Measurements from ENCODE around the gene SCGB2B2.
"Not testable (repeated sequence)": the region's sequence is repeated elsewhere in the genome, so short reads cannot be mapped to it uniquely, and the experiment has no call there.

The SCGB2B2 gene

DNA sequence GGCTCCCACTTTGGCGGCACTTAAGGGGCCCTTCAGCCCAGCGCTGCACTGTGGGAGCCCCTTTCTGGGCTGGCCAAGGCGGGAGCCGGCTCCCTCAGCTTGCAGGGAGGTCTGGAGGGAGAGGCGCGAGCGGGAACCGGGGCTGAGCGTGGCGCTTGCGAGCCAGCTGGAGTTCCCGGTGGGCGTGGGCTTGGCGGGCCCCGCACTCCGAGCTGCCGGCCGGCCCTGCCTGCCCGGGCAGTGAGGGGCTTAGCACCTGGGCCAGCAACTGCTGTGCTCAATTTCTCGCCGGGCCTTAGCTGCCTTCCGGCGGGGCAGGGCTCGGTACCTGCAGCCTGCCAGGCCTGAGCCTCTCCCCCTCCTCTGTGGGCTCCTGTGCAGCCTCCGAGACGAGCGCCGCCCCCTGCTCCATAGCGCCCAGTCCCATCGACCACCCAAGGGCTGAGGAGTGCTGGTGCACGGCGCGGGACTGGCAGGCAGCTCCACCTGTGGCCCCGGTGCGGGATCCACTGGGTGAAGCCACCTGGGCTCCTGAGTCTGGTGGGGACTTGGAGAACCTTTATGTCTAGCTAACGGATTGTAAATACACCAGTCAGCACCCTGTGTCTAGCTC lies 8.8 kb downstream of the SCGB2B2 start:
- DNase-seq, result not testable (repeated sequence)

DNA sequence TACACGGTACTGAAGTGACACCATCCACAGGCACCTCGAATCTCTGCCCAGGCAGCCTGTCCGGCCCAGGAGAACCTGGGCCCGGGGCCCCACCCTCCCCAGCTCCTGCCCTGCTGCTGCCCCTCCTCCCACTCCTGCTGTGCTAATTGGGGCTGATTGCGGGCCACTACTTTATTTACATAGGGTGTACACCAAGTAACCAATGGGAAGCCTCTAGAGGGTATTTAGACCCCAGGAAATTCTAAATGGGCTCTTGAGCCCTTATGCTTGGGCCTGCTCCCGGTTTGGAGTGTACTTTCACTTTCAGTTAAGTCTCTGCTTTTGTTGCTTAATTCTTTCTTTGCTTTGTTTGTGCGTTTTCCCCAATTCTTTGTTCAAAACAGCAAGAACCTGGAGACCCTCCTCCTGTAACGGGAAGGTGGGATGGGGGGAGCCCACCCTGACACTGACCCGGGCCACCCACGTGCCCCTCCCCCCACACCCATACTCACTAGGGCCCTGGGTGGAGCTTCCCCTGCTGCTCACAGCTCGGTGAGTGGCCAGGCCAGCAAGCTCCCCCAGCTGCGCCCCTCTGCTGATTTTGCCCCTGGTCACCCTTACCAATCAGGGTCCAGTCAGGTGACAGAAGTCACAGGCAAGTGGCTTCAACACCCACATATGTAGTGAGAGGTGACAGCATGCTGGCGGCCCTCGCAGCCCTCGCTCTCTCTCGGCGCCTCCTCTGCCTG lies 9.4 kb downstream of the SCGB2B2 start:
- peak; percentile 15 for DNase-seq

DNA sequence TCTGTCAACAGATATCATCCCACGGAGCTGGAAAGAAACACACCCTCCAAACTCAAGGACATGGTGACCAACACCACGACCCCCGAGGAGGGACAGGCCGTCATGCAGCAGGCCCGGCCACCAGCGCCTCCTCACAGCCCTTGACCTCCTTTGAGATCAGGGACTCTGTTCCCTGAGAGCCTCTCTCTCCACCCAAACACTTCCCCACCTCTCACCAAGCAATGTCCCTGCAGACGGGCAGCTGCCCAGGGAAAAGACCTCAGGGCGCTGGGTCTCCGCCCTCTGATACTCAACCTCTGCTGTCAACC lies 10.0 kb downstream of the SCGB2B2 start:
- DNase-seq, result no peak

DNA sequence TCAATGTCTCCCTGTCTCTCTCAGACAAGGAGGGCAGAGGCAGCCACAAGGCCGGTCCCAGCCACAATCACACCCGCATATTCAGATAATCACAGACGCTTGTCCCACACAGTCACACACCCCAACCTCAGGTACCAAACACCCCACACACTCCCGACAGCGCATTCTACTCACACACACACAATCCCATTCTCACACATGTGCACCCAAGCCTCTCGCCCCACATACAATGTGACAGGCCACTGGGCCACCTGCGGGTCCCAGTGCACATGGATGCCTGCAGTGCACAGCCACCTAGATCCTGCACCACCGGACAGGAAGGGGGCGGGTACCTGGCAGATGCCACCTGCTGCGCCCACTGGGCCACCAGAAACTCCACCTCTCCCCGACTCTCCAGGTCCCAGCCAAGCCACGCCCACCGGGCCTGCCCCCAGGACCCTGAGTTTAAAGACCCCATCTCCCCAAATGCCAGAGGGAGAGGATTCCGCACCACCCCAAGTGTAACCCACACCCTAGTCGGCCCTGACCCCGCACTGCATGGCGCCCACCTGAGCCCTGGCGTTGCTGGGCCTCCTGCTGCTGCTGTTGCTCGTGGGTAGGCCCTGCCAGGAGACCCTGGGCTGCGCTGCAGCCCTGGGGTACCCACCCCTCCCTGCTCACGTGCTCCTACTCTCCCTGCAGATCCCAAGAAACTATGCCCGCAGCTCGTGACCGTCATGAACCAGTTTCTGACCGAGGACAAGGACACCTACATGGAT lies 10.6 kb downstream of the SCGB2B2 start:
- DNase-seq, result no peak

DNA sequence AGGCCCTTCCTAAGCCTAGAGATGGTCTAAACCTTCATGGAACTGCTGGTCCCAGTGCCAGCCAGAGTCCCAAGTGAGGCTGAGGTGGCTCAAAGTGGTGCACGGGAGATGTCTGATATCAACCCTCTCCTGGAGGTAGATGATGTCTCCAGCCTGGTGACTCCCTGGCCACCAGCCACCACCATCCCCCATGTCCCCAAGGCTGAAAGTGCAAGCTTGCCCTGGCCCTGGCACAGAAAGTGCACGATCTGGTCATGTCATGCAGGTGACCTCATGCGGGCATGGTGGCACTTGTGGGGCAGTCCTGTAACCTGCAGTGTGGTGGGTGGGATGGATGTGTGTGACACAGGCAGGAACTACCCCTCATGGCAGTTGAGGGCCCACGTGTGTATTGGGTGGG lies 11.7 kb downstream of the SCGB2B2 start:
- not testable (repeated sequence) for DNase-seq

DNA sequence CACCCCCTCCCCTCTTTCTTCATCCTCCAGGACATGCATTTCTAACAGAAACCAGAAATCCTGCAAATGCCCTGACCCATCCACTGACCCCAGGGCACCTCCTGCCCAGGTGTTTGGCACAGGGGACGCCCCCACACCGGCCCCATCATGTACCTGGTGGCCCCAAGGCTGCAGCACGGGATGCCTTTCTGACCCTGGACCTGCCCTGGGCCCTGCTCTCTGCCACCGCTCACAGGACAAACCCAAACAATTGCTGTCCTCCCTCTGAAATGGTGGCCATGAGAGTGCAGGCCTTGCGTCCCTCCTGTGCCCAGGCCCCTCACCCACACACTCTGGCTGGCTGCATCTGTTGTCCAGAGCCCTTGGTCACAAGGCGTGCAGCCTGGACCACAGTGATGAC lies 12.1 kb downstream of the SCGB2B2 start:
- DNase-seq, result no peak

DNA sequence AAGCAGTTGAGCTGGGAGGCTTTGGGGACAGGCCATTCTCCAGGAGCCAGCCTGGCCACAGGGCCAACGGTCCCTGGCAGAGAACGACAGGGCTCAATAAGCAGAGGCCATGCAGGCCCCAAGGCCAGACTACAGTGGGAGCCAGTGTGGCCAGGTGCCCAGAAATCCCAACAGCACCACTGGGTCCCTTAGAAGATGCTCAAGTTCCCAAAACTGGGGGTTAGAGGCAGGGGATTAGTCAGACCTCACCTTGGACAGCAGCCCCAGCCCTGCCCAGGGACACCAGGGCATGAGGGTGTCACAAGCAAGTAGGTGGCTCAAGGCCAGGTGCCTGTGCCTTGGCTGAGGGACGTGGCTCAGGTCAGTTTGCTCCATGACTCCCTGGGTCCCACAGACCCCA lies 12.8 kb downstream of the SCGB2B2 start:
- DNase-seq, result no peak

DNA sequence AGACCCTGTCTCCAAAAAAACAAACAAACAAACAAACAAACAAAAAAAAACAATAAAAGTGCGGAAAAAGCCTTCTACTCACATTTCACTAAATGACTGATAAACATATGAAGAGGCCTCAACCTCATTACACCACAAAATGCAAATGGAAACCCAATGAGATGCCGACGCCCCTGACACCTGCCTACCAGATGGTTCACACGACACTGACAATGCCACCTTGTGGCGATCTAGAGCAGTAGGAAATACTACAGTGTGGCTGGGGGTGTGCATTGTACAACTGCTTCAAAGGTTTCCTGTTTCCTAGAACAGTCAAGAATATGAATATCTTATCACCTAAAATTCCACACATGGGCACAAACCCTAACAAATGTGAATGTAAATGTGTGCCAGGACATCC lies 14.0 kb downstream of the SCGB2B2 start:
- peak; percentile 37 for DNase-seq

DNA sequence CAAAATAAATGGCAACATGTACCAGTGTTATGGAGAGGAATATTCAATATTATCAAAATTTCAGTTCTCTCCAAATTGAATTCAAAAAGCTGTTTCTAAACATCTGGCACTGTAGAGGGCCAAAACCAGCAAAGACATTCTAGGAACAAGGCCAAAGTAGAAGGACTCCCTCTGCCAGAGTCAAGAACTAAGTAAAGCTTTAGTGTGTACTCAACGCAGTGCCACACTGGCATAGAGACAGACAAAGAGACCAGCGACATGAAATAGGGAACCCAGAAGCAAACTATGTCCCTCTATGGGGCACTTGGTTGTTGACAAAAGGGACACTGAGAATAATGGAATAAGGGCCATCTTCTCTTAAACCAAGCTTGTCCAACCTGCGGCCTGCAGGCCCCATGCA lies 15.6 kb downstream of the SCGB2B2 start:
- no peak for DNase-seq

DNA sequence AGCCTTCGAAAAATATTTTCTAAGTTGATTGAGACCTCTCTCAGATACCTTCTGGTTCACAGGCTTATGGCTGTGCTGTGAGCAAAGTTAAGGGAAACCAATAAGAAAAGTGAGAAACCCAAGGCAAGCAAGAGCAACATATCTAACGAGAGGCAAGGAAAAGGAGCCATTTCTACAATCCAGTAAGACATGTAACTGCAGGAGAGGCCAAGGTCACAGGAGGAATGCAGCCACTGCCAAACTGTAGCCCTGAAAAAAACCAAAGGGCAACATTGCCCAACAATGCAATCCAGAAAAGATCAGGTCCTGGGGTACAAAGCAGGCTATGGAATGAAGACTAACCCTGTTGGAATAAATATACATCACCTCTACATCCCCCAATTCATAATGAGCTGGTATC lies 21.3 kb downstream of the SCGB2B2 start:
- DNase-seq, result no peak

DNA sequence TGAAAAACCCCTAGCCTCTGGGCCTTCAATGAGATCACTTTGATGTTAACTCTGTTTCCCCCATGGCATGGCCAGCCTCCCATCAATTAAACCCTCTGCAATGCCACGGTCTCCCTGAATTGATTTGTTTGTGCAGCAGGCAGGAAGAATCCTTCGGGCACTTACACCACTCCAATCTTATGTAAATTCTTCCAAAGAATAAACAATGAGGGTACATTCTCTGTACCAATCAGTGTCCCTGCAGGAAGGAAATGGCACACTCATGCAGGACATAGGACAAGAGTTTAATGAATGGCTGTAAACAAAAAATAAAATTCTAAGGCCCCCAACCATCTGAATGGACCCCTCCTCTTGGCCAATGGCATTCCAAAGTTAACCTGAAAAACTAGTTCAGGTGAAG lies 22.2 kb downstream of the SCGB2B2 start:
- DNase-seq, result no peak

DNA sequence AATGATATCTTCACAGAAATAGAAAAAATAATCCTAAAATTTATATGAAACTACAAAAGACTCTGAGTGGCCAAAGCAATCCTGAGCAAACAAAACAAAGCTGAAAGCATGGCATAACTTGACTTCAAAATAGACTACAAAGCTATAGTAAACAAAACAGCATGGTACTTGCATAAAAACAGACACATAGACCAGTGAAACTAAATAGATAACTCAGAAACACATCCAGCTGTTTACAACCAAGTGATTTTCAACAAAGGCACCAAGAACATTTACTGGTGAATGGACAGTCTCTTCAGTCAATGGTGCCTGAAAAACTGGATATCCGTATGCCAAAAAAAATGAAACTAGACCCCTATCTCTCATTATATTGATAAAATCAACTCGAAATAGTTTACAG lies 25.2 kb downstream of the SCGB2B2 start:
- DNase-seq, result no peak

DNA sequence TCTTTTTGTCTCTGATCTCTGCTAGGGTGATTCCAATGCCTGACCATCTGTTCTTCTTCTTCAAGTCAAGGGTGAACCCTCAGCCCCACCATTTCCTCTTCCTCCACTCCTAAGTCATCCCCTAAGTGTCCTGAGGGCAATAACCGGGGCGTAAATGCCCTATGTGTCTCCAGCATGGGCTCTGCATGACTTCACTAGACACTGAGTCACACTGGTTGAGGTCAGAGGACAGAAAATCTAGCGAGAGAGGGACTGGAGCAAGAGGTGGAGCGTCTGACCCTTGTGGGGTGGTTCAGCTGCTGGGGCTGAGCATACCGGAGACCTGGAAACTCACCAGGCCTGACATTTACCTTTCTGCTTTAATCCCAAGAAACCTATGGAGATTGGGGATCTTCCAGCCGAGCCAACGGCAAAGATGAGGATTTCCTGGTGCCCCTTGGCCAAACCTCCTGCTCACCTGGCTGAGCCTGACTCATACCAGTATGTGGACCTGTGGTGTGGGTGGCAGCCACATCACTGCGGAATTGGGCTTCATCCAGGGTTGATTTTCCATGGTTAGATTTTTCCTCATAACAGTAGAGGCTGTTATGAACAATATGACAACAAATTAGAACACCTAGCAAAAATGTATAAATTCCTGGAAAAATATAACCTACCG lies 26.9 kb downstream of the SCGB2B2 start:
- no peak for DNase-seq

DNA sequence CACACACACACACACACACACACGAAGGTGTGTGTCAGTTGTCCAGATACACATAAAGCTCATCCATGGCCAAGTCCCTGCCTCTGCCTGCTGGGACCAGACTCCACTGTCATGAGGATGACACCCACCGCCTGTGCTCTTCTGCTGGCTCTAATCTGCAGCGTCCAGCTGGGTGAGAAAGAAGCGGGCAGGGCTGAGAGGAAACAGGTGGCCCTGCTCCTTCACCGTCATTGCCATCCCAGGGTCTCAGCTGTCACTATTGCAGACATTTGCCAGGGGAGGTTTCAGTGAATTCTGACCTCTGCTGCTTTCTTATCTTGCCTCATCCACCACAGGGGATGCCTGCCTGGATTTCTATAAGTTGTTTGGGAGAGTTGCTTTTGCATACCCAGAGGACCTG lies 31.4 kb downstream of the SCGB2B2 start:
- DNase-seq, result no peak

DNA sequence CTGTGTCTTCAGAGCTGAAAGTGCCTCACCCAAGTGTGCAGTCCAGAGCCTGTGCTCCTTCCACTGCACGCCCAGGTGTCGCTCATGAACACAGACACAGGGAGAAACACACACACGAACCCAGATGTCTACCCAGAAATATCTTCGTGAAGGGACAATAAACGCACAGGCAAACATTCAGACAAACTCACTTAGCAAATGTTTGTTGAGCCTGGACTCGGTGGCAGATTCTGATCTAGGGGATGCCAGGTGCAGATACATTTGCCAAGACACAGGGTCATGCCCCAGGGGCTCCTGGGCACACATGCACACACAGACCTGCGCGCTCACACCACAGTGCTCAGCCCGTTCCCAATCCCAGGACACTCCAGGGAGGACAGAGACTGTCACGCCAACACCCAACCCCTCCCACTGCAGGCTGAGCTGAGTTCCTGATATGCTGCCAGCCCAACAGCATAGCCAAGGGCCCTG lies 31.9 kb downstream of the SCGB2B2 start:
- DNase-seq, result no peak

DNA sequence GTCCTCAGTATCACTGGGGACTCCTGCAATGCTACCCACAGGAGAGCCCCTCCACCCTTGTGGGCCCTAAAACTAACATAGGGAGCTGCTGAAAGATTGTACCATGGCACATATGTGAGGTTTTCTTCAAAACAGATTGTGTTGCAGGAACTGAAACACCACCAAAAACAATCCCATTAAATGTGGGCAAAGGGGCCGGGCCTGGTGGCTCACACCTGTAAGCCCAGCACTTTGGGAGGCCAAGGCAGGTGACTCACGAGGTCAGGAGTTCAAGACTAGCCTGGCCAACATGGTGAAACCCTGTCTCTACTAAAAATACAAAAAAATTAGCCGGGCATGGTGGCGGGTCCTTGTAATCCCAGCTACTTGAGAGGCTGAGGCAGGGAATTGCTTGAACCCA lies 34.7 kb downstream of the SCGB2B2 start:
- DNase-seq, result no peak

DNA sequence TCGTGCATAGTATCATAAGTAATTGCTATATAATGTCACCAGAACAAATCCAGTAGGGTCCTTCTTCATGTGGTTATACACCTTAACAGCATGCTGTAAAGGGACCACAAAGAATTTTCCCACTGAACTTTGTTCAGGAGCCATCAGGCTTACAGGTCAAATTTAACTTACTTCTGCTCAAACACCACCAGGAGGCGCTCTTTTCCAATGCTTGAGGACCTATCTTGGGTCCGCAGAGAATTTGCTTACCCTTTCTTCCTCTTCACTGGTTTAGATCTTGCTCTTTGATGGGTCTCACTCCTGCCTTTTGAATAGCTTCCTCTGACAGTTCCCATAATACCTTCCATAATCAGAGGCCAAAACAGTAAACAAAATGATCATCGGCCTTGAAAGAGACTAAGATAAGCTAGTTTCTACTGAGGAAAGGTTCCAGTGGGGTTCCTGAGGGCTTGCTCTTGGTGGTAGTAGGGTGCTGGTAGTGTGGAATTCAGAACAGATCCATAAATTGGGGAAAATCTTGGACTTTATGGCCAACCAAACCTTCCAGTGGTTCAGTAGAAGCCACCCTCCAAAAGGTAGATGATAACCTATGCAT lies 37.4 kb downstream of the SCGB2B2 start:
- peak; percentile 54 for DNase-seq

DNA sequence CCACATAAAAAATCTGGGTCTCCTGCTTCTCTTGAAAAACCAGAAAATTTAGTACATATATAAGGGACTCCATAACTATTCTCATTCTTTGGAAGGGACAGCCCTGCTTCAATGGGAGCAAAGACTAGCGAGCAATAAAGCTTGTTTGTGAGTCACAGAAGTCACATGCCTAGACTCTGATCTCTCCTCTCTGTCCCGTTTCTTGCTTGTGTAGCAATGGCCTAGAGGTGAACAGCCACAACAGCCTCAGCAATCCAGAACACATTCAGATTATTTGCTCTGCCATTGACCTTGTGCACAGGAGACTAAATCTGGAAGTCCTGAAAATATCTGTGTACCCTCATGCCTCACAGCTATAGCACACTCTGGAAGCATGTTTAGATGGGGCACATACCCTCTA lies 43.2 kb downstream of the SCGB2B2 start:
- no peak for DNase-seq
